GM19099 (cell line): ENCODE results near the gene SLC36A2.

Experiments used
- POLR2A ChIP-seq: IDR thresholded peaks from 3 replicates; pipeline ENCODE4 v1.6.1; 2011; ENCODE audit warnings: low read depth; ENCODE audit not compliant: insufficient read length; ENCODE audit errors: extremely low read depth

Gene SLC36A2

GRCh38 chr5:151344088-151344487 lies 3.3 kb downstream of the SLC36A2 start:
- TF ChIP-seq POLR2A = no peak

DNA sequence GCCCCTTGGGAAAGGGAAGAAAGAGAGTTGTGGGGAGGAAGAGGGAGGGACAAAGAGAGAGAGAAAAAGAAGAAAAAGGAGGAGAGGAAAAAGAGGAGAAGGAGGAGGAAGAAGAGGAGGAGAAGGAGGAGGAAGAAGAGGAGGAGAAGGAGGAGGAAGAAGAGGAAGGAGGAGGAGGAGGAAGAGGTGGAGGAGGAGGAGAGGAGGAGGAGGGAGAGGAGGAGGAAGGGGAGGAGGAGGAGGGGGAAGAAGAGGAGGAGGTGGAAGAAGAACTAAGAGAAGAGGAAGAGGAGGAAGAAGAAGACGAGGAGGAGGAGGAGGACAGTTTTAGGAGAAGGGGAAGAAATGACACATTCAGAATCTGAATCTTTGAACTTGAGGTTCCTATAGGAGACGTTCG lies 7.4 kb downstream of the SLC36A2 start:
- no peak for TF ChIP-seq POLR2A

DNA sequence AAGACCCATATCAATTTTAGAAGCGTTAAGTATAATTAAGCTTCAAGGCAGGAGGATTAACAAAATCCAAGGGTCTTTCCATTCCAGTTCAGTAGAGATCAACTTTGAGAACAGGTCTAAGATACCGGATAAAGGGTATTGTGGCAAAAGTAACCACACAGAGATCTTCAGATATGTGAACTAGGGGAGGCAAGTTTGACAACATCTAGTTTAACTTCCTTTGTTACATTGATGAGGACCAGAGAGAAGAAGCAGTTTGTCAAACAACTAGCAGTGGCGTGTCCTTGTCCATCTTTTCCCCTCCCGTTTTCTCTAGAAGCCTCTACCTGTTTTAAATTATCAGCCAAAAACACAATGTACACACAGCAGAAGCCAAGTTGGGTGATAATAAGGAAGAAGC lies 8.6 kb downstream of the SLC36A2 start:
- no peak for TF ChIP-seq POLR2A

DNA sequence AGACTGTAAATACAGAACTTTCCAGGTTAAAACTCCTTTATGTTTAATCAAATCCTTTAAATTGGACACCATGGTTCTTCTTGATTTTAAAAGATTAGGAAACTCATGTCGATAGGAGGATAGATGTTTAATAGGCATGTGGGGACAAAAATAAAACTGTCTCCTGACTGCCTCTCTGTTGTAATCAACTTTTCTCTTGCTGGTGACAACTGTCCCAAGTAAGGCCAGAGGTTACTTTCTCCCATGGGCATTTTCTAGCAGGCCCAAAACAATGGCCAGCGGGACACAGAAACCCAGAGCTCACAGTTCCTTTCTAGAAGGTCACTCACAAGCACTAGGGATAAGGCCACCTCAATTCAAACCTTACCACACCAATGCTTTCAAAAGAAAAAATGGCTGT lies 14.5 kb downstream of the SLC36A2 start:
- no peak for TF ChIP-seq POLR2A

- no peak for TF ChIP-seq POLR2A
Observed at GRCh38 chr5:151328734-151329133, 18.6 kb downstream of the SLC36A2 start.

DNA sequence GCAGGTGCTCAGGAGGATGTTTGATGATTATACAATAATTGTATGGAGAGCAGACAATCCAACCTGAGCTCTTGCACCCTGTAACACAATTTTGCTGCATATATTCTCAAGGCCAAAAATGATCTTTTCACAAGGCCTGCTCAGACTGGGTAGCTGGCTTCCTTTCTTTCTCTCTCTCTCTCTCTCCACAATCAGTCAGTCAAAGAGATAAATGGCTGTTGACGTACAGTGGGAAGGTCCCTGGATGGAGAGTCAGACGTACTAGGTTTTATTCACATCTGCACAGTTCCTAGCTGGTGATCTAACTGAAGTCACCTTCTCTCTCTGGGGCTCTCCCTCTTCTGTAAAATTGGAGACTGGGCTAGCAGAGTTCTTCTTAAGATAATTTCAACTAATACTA lies 19.8 kb downstream of the SLC36A2 start:
- no peak for TF ChIP-seq POLR2A

- TF ChIP-seq POLR2A = no peak
Observed at GRCh38 chr5:151326266-151326665, 21.1 kb downstream of the SLC36A2 start.

GRCh38 chr5:151320481-151320880 lies 26.9 kb downstream of the SLC36A2 start:
- TF ChIP-seq POLR2A = no peak

- TF ChIP-seq POLR2A = no peak
Observed at GRCh38 chr5:151318850-151319732, 28.3 kb downstream of the SLC36A2 start.

GRCh38 chr5:151317871-151318270 lies 29.5 kb downstream of the SLC36A2 start:
- no peak for TF ChIP-seq POLR2A

DNA sequence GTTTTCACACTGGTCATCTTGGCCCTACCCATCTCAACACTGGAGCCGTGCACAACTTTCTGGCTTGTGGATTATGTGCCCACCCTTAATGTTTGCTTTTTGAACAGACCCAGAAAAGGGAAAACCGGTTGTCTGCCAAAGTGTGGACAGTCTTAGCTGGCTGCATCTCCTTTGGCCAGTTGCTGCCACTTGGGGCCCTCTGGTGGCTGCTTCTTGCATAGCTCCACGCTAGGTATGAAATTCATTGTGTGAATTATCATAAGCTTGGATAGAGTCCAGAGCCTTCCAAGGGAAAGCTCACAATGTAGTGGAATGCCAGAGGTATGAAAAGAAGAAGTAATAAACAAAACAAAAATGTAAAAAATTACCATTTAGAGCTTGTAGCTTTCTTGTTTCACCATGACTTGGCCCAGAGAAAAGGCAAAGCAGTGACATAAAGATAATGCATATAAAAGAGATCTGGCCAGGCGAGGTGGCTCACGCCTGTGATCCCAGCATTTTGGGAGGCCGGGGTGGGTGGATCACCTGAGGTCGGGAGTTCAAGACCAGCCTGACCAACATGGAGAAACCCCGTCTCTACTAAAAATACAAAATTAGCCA lies 31.3 kb downstream of the SLC36A2 start:
- TF ChIP-seq POLR2A = no peak

- TF ChIP-seq POLR2A = no peak
Observed at GRCh38 chr5:151313357-151313756, 34.0 kb downstream of the SLC36A2 start.

GRCh38 chr5:151312756-151313324 lies 34.5 kb downstream of the SLC36A2 start:
- no peak for TF ChIP-seq POLR2A

GRCh38 chr5:151310932-151311331 lies 36.4 kb downstream of the SLC36A2 start:
- TF ChIP-seq POLR2A = no peak

DNA sequence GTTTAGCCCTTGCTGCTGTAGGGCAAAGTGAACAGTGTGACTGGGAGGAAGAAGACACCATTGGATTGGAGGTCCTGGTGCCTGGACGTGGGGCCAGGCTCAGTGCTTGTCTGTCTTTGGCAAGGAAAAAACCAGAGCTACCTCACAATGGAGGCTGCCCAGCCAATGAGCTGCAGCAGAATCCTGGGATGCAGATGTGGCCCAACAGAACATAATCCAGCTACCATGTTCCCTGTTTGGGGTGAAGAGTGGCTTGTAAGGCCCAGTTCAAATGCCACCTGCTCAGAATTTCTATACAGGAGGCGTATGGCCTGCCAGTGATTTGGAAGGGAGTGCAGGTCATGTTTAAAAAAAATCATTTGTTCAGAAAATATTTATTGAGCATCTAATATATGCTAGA lies 43.7 kb downstream of the SLC36A2 start, which contains the start of gene SLC36A3:
Gene SLC36A3, minus strand, starts transcription at position 101 of the 400 bp plus-strand sequence. CDS start 412 bp downstream, outside the sequence.
- TF ChIP-seq POLR2A = no peak
